Hepatocyte (in vitro differentiated cells): ENCODE measurements around the gene TP63.

ENCODE experiments used
- EZH2 ChIP-seq: fragments of 200-600 bp; sonication (generic); IDR thresholded peaks from 2 replicates; pipeline ENCODE4 v1.6.1; 2016; ENCODE audit warnings: antibody characterized with exemption, mild to moderate bottlenecking, borderline replicate concordance
- EZH2phosphoT487 ChIP-seq: fragments of 200-600 bp; sonication (generic); IDR thresholded peaks from one replicate; pipeline ENCODE4 v1.6.1; 2018; ENCODE audit warnings: antibody characterized with exemption, mild to moderate bottlenecking, low read depth, moderate library complexity; ENCODE audit not compliant: unreplicated experiment, severe bottlenecking
- TF ChIP-seq, protein P1 (sequence below): fragments of 200-600 bp; sonication (generic); IDR thresholded peaks from 2 replicates; pipeline ENCODE4 v1.5.1; 2016; ENCODE audit warnings: antibody characterized with exemption, mild to moderate bottlenecking; ENCODE audit not compliant: poor library complexity

DNA sequence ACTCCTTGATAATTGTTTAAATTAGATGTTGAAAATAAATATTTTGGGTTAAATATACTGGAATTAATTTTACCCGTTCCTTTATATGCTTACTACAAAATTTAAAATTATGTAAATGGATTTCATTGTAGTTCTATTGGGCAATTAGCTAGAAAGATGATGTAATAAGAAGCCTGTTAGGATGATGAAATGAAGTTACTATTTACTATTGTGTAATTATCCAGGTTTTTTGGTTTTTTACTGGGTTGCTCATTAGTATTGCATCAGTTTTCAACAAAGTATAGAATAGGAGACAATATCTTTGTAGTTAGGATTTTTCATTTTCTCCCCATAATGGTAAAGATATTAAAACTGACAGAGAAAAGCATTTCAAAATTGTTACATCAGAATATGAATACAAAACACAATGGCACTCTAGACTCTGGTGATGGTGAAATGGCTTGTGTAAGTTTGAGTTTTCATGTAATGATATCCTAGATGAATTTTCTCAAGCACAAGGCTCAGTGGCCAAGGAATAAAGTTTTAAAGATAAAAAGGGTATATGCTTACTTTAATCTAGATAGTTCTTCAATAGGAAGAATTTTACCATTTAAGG lies 267.5 kb downstream of the TP63 start:
- TF ChIP-seq, protein P1, sequence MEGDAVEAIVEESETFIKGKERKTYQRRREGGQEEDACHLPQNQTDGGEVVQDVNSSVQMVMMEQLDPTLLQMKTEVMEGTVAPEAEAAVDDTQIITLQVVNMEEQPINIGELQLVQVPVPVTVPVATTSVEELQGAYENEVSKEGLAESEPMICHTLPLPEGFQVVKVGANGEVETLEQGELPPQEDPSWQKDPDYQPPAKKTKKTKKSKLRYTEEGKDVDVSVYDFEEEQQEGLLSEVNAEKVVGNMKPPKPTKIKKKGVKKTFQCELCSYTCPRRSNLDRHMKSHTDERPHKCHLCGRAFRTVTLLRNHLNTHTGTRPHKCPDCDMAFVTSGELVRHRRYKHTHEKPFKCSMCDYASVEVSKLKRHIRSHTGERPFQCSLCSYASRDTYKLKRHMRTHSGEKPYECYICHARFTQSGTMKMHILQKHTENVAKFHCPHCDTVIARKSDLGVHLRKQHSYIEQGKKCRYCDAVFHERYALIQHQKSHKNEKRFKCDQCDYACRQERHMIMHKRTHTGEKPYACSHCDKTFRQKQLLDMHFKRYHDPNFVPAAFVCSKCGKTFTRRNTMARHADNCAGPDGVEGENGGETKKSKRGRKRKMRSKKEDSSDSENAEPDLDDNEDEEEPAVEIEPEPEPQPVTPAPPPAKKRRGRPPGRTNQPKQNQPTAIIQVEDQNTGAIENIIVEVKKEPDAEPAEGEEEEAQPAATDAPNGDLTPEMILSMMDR: no peak
- TF ChIP-seq EZH2 (no peak), EZH2phosphoT487 (no peak)
